A549 treated with Mapracorat at 1 μM for 4 hours (cell line): ENCODE measurements around the gene CTDP1. TPM values are rescaled to one million over a fixed set of nuclear protein-coding genes. Genes with fewer than 3 reads are reported as not detected.

ENCODE experiments used
- total RNA-seq: library from RNA; stranded (reverse); fragments of 200-300 nt; extraction: Qiagen RNA extraction; gene quantifications from 5 replicates; pipeline ENCODE4 v1.2.3, GENCODE V29; 2022

The CTDP1 gene, protein sequence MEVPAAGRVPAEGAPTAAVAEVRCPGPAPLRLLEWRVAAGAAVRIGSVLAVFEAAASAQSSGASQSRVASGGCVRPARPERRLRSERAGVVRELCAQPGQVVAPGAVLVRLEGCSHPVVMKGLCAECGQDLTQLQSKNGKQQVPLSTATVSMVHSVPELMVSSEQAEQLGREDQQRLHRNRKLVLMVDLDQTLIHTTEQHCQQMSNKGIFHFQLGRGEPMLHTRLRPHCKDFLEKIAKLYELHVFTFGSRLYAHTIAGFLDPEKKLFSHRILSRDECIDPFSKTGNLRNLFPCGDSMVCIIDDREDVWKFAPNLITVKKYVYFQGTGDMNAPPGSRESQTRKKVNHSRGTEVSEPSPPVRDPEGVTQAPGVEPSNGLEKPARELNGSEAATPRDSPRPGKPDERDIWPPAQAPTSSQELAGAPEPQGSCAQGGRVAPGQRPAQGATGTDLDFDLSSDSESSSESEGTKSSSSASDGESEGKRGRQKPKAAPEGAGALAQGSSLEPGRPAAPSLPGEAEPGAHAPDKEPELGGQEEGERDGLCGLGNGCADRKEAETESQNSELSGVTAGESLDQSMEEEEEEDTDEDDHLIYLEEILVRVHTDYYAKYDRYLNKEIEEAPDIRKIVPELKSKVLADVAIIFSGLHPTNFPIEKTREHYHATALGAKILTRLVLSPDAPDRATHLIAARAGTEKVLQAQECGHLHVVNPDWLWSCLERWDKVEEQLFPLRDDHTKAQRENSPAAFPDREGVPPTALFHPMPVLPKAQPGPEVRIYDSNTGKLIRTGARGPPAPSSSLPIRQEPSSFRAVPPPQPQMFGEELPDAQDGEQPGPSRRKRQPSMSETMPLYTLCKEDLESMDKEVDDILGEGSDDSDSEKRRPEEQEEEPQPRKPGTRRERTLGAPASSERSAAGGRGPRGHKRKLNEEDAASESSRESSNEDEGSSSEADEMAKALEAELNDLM
- 12.9 to 17.1 TPM (median 16.4 TPM) in 5 replicates for total RNA-seq

DNA sequence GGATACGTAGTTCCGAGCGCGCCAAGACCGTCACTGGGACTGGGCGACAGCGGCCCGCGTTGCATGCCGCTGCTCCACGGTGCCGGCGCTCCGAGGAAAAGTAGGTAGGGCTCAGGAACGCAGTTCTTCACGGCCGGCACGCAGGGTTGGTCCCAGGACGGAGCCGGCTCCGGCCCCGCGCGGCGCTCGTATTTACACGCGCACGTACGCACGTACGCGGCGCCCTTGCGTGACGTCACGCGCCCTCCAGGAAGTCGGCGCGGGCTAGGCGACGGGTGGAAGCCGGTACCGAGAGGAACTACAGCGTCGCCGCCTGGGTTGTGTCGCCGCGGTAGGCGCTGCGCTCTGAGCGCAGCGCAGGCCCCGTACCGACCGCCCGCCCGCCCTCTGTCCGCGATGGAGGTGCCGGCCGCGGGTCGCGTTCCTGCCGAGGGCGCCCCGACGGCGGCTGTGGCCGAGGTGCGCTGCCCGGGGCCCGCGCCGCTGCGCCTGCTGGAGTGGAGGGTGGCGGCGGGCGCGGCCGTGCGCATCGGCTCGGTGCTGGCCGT, at the start of gene CTDP1:
Gene CTDP1 (plus strand): TSS at position 252 of the 548 bp plus-strand sequence. CDS start 145 bp downstream, at position 397.

GRCh38 chr18:79797518-79798345, 118.1 kb downstream of the CTDP1 start, which contains the start of gene KCNG2:
Gene KCNG2, plus strand, starts transcription at chr18:79797938. Its CDS starts 65,730 bp downstream, at chr18:79863668.

Other genes starting within 250 kb of the CTDP1 start
- not detected in 5 replicates for gene KCNG2, start 118.1 kb downstream of the CTDP1 start, total RNA-seq